HG03175 (cell line): ENCODE measurements around the gene RBM44.

Experiments used
- ATAC-seq: cut with Tn5 transposase; IDR thresholded peaks from one replicate; pipeline ENCODE4 v1.9.1; 2021; ENCODE audit warnings: mild to moderate bottlenecking, moderate library complexity; ENCODE audit not compliant: unreplicated experiment

Gene RBM44

GRCh38 chr2:237870126-237870525, 71.5 kb downstream of the RBM44 start:
- ATAC-seq, result no peak

- ATAC-seq, result no peak
These were observed 72.4 kb downstream of the RBM44 start for GRCh38 chr2:237870754-237871651.

DNA sequence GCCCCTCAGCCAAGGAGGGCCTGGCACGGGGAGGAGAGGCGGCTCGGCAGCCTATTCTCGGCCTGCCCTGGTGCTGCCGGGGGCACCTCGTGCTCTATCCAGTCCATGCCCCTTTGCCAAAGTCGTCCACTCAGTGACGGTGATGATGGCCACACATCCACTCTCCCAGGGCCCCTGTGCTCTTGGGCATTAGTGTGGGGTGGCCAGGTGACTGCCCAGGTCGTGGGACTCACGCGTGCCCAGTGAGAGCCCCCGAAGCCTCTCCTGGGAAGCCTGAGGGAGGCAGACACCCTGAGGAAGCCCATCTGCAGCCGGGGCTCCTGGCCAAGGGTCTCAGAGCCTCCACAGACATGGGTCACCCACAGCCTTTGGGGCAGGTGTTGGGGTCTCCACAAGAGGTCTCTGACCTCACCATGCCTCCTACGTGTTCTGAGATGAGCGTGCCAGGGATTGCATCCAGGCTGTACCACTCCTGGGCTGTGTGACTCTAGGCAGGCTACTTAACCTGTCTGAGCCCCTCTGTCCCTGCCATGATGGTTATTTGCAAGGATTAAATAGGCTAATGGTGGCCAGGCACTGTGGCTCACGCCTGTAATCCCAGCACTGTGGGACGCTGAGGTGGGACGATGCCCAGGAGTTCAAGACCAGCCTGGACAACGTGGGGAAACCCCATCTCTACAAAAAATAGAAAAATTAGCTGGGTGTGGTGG, 73.8 kb downstream of the RBM44 start:
- ATAC-seq, result no peak

- ATAC-seq, result no peak
These were observed 74.8 kb downstream of the RBM44 start for GRCh38 chr2:237873421-237873831.

DNA sequence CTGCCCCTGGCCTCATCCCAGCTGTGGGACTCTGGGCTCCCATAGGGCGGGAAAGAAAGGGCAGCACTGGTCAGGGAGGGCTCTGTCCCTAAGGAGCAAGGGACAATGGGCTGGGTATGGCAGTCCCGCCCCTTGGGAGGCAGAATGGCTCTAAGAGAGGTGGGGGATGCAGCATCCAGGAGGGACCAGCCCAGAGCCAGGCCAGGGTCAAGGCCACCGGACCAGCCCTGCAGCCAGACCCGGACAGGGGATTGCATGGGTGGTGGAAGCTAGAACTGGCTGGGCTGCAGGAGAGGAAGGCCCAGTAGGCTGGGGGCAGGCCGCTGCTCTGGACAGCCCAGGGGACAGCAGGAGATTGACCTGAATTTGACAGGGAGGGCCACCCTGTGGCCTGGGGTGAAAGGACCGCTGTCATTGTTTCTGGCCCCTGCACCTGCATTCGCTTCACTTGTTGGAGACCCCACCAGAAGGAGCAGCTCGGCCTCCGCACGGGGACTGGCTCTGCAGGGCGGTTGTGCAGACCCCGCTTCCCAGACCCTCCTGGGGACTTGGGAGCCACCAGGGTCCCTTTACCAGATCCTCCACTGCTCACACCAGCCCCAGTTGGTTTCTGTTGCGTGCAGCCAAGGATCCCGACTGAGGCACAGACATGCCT, 75.4 kb downstream of the RBM44 start:
- ATAC-seq, result no peak

GRCh38 chr2:237874585-237875161, 76.1 kb downstream of the RBM44 start:
- ATAC-seq, result no peak

DNA sequence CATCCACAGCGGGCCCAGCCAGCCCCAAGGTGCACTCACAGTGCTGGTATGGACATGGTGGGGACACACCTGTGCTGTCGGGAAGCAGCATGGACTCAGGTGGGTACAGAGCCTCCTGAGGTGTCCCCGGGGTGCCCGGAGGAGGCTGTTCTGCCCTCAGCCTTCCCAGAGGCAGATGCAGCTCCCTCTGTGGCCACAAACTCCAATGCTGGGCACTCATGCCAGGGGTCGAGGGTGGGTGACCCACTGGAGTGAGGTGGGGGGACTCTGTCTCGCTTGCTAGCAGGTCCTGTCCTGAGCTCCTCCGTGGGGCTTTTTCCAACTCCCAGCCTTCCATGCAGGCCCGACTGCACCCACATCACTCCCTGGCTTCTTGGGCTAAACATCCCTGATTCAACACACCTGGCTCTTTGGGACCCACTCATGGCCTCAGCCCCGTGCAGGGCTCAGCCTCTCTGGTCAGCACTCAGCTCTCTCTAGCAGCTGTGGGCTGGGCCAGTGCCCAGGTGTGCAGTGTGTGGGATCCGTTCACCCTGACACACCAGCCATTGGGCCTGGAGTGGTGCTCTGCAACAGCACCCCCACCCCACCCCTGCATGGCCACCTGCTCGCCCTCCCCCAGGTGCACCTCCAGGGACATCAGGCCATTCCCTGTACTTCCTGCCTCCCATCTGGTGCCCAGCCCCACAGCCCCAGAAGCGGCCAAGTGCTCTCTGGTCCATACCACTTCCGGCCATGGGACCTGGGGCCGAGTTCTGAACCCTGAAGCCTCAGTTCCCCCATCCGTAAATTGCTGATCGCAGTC, 76.9 kb downstream of the RBM44 start:
- no peak for ATAC-seq

- ATAC-seq, result no peak
These were observed 77.5 kb downstream of the RBM44 start for GRCh38 chr2:237876061-237876526.

- ATAC-seq, result no peak
These were observed 78.0 kb downstream of the RBM44 start for GRCh38 chr2:237876532-237876931.

DNA sequence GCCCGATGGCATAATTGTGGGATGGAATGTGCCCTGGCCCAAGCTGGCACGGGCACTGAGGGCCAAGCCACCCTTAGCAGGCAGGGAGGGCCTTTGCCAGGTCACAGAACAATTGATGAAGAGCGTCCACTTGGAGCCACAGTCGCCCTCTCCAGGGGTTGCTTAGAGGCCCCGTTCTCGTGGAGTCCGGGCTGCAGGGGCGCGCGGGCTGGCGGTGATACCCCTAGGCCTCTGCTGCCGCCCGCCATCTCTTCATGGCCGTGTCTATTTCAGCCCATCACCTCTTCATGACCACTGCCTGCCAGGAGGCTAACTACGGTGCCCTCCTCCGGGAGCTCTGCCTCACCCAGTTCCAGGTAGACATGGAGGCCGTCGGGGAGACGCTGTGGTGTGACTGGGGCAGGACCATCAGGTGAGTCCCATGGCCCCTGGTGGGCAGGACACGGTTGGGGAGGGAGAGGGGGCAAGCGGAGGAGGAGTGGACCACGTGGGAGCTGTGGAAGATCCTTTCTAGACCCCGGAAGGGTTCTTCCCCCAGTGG, 78.4 kb downstream of the RBM44 start:
- ATAC-seq, result no peak

GRCh38 chr2:237877576-237878307, 79.2 kb downstream of the RBM44 start:
- ATAC-seq, result no peak

DNA sequence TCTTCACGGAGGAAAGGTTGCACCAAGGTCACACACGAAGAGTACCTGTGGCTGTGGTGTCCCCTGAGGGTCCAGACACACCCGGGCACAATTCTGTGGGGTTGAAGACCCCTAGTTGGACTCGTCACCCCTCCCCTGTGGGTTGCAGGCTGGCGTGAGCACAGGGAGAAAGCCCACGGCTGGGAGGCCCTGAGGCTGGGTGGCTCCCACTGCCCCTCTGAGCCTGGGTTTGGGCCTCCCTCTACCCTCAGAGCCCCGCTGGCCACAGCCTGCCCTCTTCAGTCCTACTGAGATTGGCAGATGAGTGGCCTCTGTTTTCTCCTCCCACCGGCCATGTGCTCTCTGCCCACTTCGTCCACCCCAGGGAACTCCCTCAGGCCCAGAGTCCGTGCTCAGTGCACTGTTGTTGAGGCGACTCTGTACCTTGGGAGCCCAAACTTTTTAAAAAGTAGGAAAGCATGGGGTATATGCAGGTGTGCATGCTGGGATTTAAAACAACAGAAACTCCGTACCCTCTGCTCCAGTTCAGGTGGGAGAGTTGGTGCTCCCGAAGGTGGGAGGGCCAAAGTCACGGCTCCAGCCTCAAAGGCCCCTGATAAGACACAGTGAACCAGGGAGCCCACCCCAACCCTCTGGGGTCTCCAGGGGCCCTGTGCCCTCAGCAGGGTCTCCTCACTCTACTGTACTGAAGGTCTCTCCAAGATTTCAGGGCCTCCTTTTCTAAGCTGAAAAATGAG, 79.9 kb downstream of the RBM44 start:
- no peak for ATAC-seq

- no peak for ATAC-seq
These were observed 80.5 kb downstream of the RBM44 start for GRCh38 chr2:237879058-237879430.

DNA sequence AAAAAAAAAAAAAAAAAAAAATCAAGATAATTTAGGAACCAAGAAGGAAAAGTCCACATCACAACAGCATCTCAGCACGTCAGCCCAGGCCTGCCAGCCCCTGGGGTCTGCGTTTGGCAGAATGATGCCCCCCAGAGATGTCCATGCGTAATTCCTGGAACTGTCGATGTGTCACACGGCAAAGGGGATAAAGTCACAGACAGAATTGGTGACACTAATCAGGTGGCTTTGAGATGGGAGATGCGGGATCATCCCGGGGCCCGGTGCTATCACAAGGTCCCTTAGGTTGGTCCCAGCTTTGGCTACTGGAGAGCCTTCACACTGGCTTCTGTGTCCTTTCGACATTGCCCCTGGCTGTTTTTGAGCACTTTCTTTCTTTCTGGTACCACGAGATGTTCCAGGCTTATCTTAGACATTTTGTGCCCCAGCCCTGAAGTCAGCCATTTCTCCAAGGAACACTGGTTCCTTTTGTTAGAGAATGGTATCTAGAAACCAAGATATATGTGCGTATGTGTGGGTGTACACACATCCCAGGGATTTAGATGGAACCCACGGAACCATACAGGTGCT, 81.5 kb downstream of the RBM44 start:
- no peak for ATAC-seq

DNA sequence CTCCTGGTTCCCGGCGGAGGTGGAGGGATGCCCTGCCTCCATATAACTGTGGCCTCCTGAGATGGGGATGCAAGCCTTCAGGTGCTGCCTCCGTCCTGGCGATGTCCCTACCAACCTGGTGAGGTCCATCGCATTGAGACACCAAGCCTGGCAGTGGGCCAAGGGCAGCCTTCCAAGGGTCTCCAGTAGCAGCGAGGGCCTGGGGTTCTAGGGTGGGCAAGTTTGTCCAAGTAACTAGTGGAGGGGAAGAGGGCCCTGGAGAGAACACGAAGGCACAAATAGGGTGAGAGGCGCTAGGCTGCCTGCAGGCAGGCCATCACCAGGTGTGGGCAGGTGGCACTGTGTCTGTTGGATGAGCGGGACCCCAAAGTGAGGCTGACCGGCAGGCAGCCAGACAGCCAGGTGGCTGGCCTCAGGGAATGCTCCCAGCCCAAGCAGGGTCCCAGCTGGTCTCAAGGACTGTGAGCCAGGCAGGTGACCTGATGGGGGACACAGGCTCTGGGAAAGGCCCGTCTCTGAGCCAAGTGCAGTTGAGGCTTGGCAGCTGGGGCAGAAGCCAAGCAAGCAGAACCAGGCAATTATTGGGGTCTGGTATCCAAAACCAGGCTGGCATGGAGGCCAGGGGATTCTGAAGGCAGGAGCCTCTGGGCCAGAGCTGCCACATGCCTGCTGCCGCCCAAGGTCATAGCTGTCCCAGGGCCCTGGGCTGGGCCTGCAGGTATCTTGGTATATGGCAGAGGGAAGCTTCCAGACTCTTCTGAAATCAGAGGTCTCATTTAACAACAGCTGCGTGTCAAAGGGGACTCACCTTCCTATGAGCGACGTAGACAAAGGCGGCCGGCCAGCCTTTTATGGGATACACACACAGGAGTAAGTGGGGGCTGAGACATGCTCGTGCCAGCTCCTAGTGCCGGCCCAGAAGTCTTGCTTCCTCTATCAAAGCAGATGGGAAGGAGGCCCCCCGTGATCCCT, 84.2 kb downstream of the RBM44 start:
- no peak for ATAC-seq

DNA sequence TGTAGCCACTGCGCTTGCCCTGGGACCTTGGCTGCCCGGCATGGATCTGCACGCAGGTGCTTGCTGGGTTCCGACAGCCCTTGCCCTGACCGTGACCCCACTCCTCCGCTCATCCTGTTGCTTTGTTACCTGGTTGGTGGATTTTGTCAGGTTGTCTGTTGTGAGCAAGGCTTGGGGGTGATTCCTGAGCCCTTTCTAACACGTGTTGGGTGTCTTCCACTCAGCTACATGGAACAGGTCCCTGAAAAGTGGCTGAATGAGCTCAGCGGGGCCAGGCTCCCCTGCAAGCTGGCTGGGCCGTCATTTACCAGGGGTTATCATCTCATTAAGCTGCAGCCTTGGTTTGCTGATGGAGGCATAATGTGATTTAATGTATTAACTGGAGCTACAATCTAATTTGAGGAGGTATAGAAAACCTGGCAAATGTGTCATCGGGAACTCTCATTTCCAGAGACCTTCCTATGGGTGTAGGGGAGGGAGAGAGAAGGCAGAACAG, 85.4 kb downstream of the RBM44 start:
- ATAC-seq, result no peak

DNA sequence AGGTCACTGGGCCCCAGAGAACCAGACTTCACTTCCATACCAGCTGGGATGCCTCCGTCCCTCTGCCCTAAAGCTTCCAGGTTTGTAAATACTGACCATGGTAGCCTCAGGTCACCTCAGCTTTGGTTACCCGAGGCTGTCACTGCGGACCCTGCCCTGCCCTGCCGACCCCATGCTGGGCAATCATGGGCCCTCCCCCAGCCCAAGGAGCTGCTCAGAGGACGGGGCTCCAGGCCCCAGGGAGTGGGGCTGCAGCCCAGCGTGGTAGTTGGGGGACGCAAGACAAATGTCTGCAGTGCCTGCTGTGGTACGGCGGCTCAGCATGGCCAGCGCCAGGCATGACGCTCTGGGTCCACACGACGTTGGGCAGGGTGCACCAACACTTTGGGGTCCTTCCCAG, 86.1 kb downstream of the RBM44 start:
- no peak for ATAC-seq
